Astrocyte of the spinal cord (primary cell): Measurements from ENCODE around the gene RCN2.

ENCODE experiments used
- DNase-seq: peaks from one replicate; pipeline ENCODE4 v3.0.0; 2011; ENCODE audit warnings: low read depth, low spot score
- H3K4me3 ChIP-seq: 2 replicates; pipeline ENCODE4 v1.5.1; 2011; ENCODE audit warnings: low read depth, mild to moderate bottlenecking, low read length, moderate library complexity
- in situ Hi-C: cut with HindIII; loops from 2 replicates; pipeline ENCODE4 v1.10.0; 2017; ENCODE audit warnings: low sequenced_read_pairs
- TF ChIP-seq, protein P1 (sequence below): IDR thresholded peaks from 2 replicates; pipeline ENCODE4 v1.5.1; 2012; ENCODE audit warnings: low read depth, mild to moderate bottlenecking, low read length, inconsistent platforms

RCN2 gene

DNA sequence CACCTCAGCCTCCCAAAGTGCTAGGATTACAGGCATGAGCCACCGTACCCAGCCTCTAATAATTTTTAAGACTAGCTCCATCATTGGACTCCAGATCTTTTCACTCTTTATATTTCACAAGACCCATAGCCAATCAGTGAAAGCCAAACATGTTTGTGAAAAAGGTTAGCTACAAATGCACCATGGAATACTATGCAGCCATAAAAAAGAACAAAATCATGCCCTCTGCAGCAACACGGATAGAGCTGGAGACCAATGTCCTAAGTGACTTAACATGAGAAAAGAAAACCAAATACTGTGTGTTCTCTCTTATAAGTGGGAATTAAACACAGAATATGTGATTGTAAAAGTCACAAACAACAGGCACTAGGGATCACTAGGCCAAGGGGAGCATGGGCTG, 29.6 kb upstream of the RCN2 start:
- DNase-seq: no peak
- in situ Hi-C loops: no loop called here
- TF ChIP-seq, protein P1, sequence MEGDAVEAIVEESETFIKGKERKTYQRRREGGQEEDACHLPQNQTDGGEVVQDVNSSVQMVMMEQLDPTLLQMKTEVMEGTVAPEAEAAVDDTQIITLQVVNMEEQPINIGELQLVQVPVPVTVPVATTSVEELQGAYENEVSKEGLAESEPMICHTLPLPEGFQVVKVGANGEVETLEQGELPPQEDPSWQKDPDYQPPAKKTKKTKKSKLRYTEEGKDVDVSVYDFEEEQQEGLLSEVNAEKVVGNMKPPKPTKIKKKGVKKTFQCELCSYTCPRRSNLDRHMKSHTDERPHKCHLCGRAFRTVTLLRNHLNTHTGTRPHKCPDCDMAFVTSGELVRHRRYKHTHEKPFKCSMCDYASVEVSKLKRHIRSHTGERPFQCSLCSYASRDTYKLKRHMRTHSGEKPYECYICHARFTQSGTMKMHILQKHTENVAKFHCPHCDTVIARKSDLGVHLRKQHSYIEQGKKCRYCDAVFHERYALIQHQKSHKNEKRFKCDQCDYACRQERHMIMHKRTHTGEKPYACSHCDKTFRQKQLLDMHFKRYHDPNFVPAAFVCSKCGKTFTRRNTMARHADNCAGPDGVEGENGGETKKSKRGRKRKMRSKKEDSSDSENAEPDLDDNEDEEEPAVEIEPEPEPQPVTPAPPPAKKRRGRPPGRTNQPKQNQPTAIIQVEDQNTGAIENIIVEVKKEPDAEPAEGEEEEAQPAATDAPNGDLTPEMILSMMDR: no peak
- H3K4me3 ChIP-seq: no peak overlapping the region

DNA sequence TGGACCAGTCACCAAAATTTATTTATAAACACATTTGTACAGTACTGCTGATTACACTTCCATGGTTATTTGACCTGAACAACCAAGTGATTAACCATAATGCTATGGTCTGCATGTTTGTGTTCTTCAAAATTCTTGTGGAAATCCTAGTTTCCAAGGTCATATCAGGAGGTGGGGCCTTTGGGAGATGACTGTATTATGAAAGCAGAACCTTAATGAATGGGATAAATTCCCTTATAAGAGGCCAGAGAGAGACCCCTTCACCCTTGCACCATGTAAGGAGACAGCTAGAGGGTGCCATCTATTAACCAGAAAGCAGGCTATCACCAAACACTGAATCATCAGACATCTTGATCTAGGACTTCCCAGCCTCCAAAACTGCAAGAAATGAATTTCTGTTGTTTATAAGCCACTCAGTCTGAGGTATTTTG, 28.3 kb upstream of the RCN2 start:
- peak; percentile 9 for DNase-seq
- TF ChIP-seq, protein P1: peak; percentile 10
- in situ Hi-C loops: no loop called here
- no peak overlapping the region for H3K4me3 ChIP-seq

DNA sequence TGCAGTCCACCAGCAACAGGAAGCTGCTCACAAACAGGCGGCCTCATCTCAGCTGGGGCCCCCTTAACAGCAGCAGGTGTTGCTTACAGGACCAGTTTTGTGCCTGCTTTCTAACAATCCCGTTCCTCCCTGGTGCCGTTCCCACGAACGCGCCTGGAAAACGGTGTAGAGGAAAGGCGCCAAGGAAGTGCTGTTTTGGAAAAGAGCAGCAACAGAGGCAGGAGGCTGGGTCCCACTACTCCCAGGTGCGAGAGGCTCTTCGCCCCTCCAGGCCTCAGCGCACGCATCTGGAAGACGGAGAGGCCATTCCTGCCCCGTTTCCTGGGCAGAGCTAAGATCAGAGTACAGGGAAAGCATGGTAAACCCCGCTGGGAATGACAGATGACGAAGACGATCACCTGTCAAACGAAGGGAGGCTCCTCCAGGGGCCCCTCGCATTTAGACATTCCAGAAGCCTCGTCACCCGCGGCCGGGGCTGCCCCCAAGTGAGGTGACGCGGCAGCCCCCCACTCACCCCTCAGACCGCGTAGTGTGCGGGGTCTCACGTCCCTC, 27.0 kb upstream of the RCN2 start:
- TF ChIP-seq, protein P1: no peak
- peak; percentile 16 for DNase-seq
- H3K4me3 ChIP-seq: peak overlapping the region; percentile 86
- in situ Hi-C loops: no loop called here

DNA sequence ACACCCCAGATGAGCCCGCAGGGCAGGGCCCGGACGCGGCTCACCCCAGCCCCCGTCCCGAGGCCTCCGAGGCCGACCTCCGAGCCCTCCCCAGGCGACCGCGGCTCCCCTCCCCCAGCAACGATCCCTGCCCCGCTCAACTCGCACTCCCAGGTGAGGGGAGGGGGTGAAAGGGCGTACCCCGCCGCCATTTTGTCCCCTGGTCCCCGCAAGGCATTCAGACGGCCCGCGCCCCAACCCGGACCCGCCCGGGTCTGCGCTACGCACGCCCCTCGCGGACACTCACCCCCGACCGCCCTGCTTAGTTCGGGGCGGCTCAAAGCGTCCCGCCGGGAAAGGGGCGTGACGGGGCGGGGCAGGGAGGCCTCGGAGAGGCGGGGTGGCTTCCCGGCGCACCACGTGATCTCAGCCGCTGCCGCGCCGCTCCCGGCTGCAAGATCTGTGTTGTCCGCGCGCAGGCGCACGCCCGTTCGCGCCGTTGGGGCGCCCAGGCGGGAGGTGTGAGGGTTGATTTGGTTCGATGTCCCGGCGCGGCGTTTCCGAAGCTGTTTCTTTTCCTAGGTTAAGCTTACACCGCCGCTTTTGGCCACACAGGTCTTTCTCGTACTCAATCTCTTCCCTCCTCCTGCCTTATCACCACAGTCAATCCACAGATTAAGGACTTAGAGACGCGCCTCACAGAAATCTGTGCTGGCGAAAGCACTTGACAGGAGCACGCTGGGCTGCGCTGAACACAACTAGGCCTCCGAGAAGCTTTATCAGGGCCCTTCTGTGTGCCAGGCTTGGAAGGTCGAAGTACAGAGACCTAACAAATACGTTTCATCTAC, 26.3 kb upstream of the RCN2 start, which contains the start of gene SCAPER:
TSS of gene SCAPER (minus strand) at position 328 of the 827 bp plus-strand sequence. CDS start 21,523 bp downstream, outside the sequence.
- DNase-seq: peak; percentile 88
- TF ChIP-seq, protein P1: no peak
- in situ Hi-C loops: no loop called here
- H3K4me3 ChIP-seq: peak within 1 kb of the TSS; percentile 86

DNA sequence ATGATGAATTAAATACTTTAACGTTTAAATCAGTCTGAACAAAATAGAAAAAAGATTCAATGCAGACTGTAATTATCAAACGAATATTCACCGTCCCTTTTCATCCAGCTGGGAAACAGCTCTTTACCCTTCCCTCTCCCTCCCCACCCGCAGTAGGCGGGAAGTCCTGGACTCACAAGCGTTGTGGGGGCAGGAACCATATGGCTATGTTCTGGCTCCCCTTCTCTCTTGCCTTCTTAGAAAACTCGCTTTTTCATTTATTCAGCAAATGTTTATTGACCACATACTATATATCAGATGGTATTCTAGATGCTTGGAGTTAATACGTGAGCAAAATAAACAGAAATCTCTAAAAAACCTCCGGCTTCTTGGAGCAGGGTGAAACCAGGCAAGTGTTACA, 25.7 kb upstream of the RCN2 start:
- peak overlapping the region; percentile 86 for H3K4me3 ChIP-seq
- no peak for DNase-seq
- TF ChIP-seq, protein P1: no peak
- in situ Hi-C loops: no loop called here

DNA sequence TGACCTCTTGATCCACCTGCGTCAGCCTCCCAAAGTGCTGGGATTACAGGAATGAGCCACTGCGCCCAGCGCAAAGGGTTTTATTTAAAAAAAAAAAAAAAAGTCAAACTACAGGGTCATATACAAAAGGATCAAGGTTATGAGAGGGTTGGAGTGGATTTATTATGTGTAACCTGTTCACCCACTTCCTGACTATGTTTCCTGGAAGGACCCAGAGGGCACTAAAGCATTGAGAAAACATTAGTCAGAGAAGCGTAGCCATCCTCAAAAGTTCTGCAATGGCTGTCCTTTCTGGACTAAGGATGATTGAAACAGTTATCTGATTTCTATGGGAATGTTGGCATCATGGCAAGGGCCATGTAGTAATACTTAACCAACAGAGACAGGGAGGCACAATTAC, 19.1 kb upstream of the RCN2 start:
- in situ Hi-C loops: no loop called here
- DNase-seq: no peak
- TF ChIP-seq, protein P1: no peak
- no peak overlapping the region for H3K4me3 ChIP-seq
